ENCODE results near the gene BCAP29. TPM values are rescaled to one million over a fixed set of nuclear protein-coding genes. Genes with fewer than 3 reads are reported as not detected.

The BCAP29 gene
- total RNA-seq, 1 experiment from 2014 or later: 43.2 TPM

DNA sequence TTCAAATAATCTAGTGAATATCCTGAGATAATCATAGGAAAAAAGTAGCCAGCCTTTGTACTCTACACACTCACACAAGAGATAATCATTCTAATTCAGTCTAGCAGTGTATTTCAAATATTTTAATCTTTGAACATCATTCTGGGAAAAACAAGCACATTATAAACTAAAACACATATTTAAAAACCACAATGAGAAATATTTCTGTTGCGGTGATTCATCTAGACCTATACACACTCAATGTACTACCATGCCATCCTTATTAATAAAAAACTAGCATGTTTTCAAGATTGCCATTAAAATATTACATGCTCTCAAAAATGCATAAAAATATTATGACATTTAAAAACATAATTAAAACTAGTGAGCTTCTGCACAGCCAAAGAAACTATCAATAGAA is 28.1 kb upstream of the BCAP29 start (continued):
- no peak for TF ChIP-seq ZNF274 (IDR thresholded peaks at IDR 0.05; ENCODE audit: low read depth, low read length)

GRCh38 chr7:107555893-107556292 is 24.2 kb upstream of the BCAP29 start:
- TF ChIP-seq ELF1 (IDR thresholded peaks at IDR 0.05; ENCODE audit: borderline replicate concordance, low read depth): no peak
- TF ChIP-seq EZH2phosphoT487 (IDR thresholded peaks at IDR 0.05; ENCODE audit: borderline replicate concordance): no peak
- no peak for TF ChIP-seq ZFX (IDR thresholded peaks at IDR 0.05)
- TF ChIP-seq SIN3A (IDR thresholded peaks at IDR 0.05; ENCODE audit: low read depth): no peak
- TF ChIP-seq EGR1 (IDR thresholded peaks at IDR 0.05; ENCODE audit: low read depth): no peak
- no peak for TF ChIP-seq EZH2 (IDR thresholded peaks at IDR 0.05)
- no peak for TF ChIP-seq POLR2A (IDR thresholded peaks at IDR 0.05; ENCODE audit: borderline replicate concordance, extremely low read depth, insufficient read depth, insufficient read length)
- TF ChIP-seq, protein P1, sequence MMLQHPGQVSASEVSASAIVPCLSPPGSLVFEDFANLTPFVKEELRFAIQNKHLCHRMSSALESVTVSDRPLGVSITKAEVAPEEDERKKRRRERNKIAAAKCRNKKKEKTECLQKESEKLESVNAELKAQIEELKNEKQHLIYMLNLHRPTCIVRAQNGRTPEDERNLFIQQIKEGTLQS (IDR thresholded peaks at IDR 0.05): no peak
- no peak for TF ChIP-seq TCF7L2 (IDR thresholded peaks at IDR 0.05; ENCODE audit: borderline replicate concordance, extremely low read depth, insufficient read depth, insufficient read length)
- TF ChIP-seq POLR2AphosphoS5 (IDR thresholded peaks at IDR 0.05; ENCODE audit: low read depth, low read length): no peak
- TF ChIP-seq, protein P2, sequence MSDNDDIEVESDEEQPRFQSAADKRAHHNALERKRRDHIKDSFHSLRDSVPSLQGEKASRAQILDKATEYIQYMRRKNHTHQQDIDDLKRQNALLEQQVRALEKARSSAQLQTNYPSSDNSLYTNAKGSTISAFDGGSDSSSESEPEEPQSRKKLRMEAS (IDR thresholded peaks at IDR 0.05): no peak
- no peak for TF ChIP-seq ZBTB33 (IDR thresholded peaks at IDR 0.05; ENCODE audit: extremely low read depth, insufficient replicate concordance, low read length)
- TF ChIP-seq JUND (IDR thresholded peaks at IDR 0.05): no peak
- TF ChIP-seq SP1 (IDR thresholded peaks at IDR 0.05; ENCODE audit: low read depth): no peak
- no peak for TF ChIP-seq SRF (IDR thresholded peaks at IDR 0.05; ENCODE audit: low read depth)
- TF ChIP-seq ZNF274 (IDR thresholded peaks at IDR 0.05; ENCODE audit: low read depth, low read length): no peak
- no peak for TF ChIP-seq CBX3 (IDR thresholded peaks at IDR 0.05; ENCODE audit: low read depth)
- no peak for TF ChIP-seq CTCF (IDR thresholded peaks at IDR 0.05 in 2 of 3, conservative IDR thresholded peaks at IDR 0.05 in 1 of 3; ENCODE audit: borderline replicate concordance in 1 of 3, insufficient read depth in 1 of 3, low read depth in 2 of 3, low read length in 2 of 3)
- TF ChIP-seq CEBPB (IDR thresholded peaks at IDR 0.05; ENCODE audit: low read depth): no peak
- TF ChIP-seq YY1 (IDR thresholded peaks at IDR 0.05; ENCODE audit: extremely low read depth, insufficient replicate concordance, low read depth, low read length): no peak
- no peaks in the 10 kb centered on the region; a peak in 1 of 4 replicates for H3K4me1 ChIP-seq (ENCODE audit: control insufficient read depth in 1 of 2, insufficient read depth in 2 of 2, low read length in 2 of 2)
- H4K20me1 ChIP-seq (ENCODE audit: insufficient read depth): no peaks in the 10 kb centered on the region
- POLR2A ChIA-PET: no interaction called here
- H3K27ac ChIP-seq (ENCODE audit: low read depth, low read length): no peak overlapping the region
- H3K79me2 ChIP-seq (ENCODE audit: insufficient read depth, low read length): peaks cover 17% of the 10 kb centered on the region
- H3K9me3 ChIP-seq (ENCODE audit: control insufficient read depth in 1 of 2, insufficient read depth in 1 of 2, low read depth in 1 of 2, low read length in 2 of 2): no peaks in the 10 kb centered on the region
- H3K9ac ChIP-seq (ENCODE audit: low read length): no peak overlapping the region
- CTCF ChIA-PET: no interaction called here
- no peak overlapping the region for H2AFZ ChIP-seq (ENCODE audit: low read depth, low read length, poor library complexity, severe bottlenecking)
- H3K4me3 ChIP-seq (replicated peaks in 1 of 2; ENCODE audit: low read depth in 1 of 2, low read length in 2 of 2): no peak overlapping the region
- RAD21 ChIA-PET (ENCODE audit: low non-redundant PET in 1 of 2, low total read pairs in 2 of 2, uncharacterized antibody in 2 of 2, unreplicated experiment in 2 of 2): no interaction called here
- ATAC-seq (no peak), DNase-seq (ENCODE audit: low read depth, low spot score) (no peak)
- no peaks in the 10 kb centered on the region for H3K27me3 ChIP-seq (ENCODE audit: insufficient read depth, low read length)
- H3K36me3 ChIP-seq (ENCODE audit: control insufficient read depth in 1 of 2, insufficient read depth in 2 of 2, low read length in 2 of 2): peaks cover 5% of the 10 kb centered on the region in 2 experiments; a peak in 1 of 4 replicates
- no peak overlapping the region for H3K4me2 ChIP-seq (ENCODE audit: low read length)
- no TSS peak for BruUV-seq (replicated peaks)
- H3K9me2 ChIP-seq (ENCODE audit: insufficient read depth): no peaks in the 10 kb centered on the region
- intact Hi-C loops (cut with micrococcal nuclease): no loop called here
